ENCODE data around the gene SBSN. TPM values are rescaled to one million over a fixed set of nuclear protein-coding genes. Genes with fewer than 3 reads are reported as not detected.
A peak's percentile ranks its signal among the peaks of the same experiment; 100 is the strongest.

SBSN gene
- total RNA-seq, 1 experiment from 2014 or later = 0.15 TPM

DNA sequence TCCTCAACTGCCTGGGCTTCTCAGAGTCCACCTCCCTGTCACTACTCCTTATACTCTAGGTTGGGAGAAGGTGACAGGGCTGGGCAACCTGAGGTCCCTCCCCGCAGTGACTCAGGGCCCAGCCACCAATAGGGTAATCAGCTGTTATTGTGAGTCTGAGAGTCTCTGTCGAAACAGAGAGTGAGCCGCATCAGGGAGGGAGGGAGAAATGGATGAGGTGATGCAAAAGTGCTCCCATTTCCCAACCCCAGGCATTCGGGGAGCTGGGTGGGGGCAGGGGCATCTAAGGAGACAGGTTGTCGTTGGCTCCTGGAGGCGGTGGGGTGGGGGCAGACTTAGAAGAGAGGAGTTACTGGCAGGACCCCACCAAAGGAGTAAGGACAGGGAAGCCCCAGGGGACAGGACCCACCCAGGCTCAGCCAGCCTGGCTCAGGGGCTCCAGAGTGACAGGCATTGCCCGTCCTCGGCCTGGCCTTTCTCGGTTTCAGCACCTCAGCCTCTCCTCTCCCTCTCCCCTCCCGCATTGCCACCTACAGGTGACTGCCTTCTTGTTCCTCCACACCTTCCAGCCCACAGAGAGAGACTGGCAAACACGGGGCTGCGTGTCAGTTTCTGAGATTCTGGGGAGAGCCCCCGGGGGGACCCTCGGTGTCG, 14.4 kb downstream of the SBSN start, which contains the start of gene DMKN:
DMKN (minus strand) TSS at position 22 of the 654 bp plus-strand sequence. CDS start 174 bp downstream, outside the sequence.
- H4K8ac ChIP-seq (replicated peaks; ENCODE audit: insufficient read length, low read depth, low read length) = no peak within 1 kb of the TSS
- H3K9ac ChIP-seq (ENCODE audit: extremely low read depth, insufficient read length, low read length) = no peak within 1 kb of the TSS

More for the DNA sequence above, 14.4 kb downstream of the SBSN start, which contains the start of gene DMKN:
- Histone ChIP-seq H3K79me1 (ENCODE audit: insufficient read depth, low read depth, low read length, poor library complexity, severe bottlenecking) (no peaks in the 10 kb centered on the region), H3K56ac (ENCODE audit: insufficient read length, low read depth, low read length) (no peak within 1 kb of the TSS), H3K79me2 (ENCODE audit: insufficient read depth, low read length) (no peaks in the 10 kb centered on the region; the same call in 1 of the 2 replicates), H3K27ac (ENCODE audit: insufficient read length, low read depth, low read length) (no peak within 1 kb of the TSS), H4K5ac (ENCODE audit: insufficient read length, low read depth, low read length) (no peak within 1 kb of the TSS), H3K4me1 (ENCODE audit: insufficient read depth, low read length) (no peaks in the 10 kb centered on the region), H2BK20ac (ENCODE audit: low read depth, low read length, poor library complexity, severe bottlenecking) (no peak within 1 kb of the TSS), H3K23me2 (ENCODE audit: insufficient read length, low read depth, low read length, poor library complexity, severe bottlenecking) (peaks cover 12% of the 10 kb centered on the region), H3K4me2 (ENCODE audit: insufficient read depth, insufficient read length, low read length) (peak within 1 kb of the TSS; percentile 43), H4K20me1 (ENCODE audit: control insufficient read depth, insufficient read depth, insufficient read length) (no peaks in the 10 kb centered on the region), H3K27me3 (ENCODE audit: insufficient read depth, low read length) (no peaks in the 10 kb centered on the region; the same call in none of the 2 replicates), H3K18ac (ENCODE audit: insufficient read length, low read depth, low read length) (no peak within 1 kb of the TSS), H3T11ph (ENCODE audit: low read length) (no peak within 1 kb of the TSS), H2BK5ac (ENCODE audit: insufficient read length, low read length) (no peak within 1 kb of the TSS), H2BK12ac (ENCODE audit: insufficient read length, low read depth, low read length) (no peak within 1 kb of the TSS), H3K14ac (ENCODE audit: insufficient read depth, low read length) (no peak within 1 kb of the TSS; the same call in 1 of the 2 replicates), H4K91ac (ENCODE audit: insufficient read length, low read depth, low read length) (no peak within 1 kb of the TSS), H3K23ac (ENCODE audit: insufficient read length, low read depth, low read length) (no peak within 1 kb of the TSS), H2AK5ac (ENCODE audit: insufficient read length, low read length) (no peak within 1 kb of the TSS), H3K9me3 (ENCODE audit: control insufficient read depth, low read depth, low read length) (no peaks in the 10 kb centered on the region), H2BK15ac (ENCODE audit: low read depth, low read length) (no peak within 1 kb of the TSS), H2BK120ac (ENCODE audit: low read depth, low read length, poor library complexity, severe bottlenecking) (no peak within 1 kb of the TSS), H2AFZ (ENCODE audit: low read length) (no peak within 1 kb of the TSS), H3K4ac (ENCODE audit: low read depth, low read length) (no peak within 1 kb of the TSS)
- no peaks in the 10 kb centered on the region; a peak in 1 of 5 replicates for H3K9me3 Mint-ChIP-seq
- H3K4me1 Mint-ChIP-seq = peaks cover 15 to 34% of the 10 kb centered on the region in 2 experiments
- TF ChIP-seq, protein P1, sequence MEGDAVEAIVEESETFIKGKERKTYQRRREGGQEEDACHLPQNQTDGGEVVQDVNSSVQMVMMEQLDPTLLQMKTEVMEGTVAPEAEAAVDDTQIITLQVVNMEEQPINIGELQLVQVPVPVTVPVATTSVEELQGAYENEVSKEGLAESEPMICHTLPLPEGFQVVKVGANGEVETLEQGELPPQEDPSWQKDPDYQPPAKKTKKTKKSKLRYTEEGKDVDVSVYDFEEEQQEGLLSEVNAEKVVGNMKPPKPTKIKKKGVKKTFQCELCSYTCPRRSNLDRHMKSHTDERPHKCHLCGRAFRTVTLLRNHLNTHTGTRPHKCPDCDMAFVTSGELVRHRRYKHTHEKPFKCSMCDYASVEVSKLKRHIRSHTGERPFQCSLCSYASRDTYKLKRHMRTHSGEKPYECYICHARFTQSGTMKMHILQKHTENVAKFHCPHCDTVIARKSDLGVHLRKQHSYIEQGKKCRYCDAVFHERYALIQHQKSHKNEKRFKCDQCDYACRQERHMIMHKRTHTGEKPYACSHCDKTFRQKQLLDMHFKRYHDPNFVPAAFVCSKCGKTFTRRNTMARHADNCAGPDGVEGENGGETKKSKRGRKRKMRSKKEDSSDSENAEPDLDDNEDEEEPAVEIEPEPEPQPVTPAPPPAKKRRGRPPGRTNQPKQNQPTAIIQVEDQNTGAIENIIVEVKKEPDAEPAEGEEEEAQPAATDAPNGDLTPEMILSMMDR (conservative IDR thresholded peaks at IDR 0.05) = peak; percentile 47; the same call in 2 of the 3 replicates
- peak within 1 kb of the TSS in 2 of 3 experiments; percentile 3 to 44; a peak in 3 of 7 replicates for H3K27ac Mint-ChIP-seq
- peak within 1 kb of the TSS in 1 of 2 experiments; percentile 47; a peak in 3 of 5 replicates for H3K4me3 Mint-ChIP-seq
- peaks cover 31% of the 10 kb centered on the region for H3K27me3 Mint-ChIP-seq (ENCODE audit: low read depth)
- no peaks in the 10 kb centered on the region; a peak in 2 of 7 replicates for H3K36me3 Mint-ChIP-seq (ENCODE audit: insufficient read depth in 1 of 3, low read depth in 3 of 3)
- DNase-seq = peak; percentile 61
- WGBS (ENCODE audit: extremely low coverage, insufficient read length, low lambda C conversion rate) = no CpG with 5 or more reads among the region's 15 CpGs
